Measurements from ENCODE around the gene PLEKHB1.

DNA sequence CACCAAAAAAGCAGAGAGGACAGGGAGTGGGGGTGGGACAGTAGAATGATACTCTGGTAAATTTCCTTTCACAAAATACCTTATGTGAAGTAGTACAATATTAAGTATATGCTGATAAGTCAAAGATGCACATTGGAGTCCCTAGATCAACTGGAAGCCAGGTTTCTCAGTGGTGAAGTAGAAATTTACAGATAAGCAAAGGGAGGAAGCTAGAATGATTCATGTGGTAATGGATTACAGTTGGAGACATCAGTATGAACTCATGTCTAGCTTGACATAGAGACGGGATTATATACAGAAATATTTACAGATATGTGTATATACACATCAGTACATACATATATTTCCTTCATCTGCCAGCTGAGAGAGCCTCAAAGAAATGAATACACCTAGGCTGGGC, 21.5 kb downstream of the PLEKHB1 start:
- TF ChIP-seq, protein P1, sequence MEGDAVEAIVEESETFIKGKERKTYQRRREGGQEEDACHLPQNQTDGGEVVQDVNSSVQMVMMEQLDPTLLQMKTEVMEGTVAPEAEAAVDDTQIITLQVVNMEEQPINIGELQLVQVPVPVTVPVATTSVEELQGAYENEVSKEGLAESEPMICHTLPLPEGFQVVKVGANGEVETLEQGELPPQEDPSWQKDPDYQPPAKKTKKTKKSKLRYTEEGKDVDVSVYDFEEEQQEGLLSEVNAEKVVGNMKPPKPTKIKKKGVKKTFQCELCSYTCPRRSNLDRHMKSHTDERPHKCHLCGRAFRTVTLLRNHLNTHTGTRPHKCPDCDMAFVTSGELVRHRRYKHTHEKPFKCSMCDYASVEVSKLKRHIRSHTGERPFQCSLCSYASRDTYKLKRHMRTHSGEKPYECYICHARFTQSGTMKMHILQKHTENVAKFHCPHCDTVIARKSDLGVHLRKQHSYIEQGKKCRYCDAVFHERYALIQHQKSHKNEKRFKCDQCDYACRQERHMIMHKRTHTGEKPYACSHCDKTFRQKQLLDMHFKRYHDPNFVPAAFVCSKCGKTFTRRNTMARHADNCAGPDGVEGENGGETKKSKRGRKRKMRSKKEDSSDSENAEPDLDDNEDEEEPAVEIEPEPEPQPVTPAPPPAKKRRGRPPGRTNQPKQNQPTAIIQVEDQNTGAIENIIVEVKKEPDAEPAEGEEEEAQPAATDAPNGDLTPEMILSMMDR (IDR thresholded peaks at IDR 0.05 in 4 of 5, conservative IDR thresholded peaks at IDR 0.05 in 1 of 5) = no peak
- TF ChIP-seq POLR2A (IDR thresholded peaks at IDR 0.05) = no peak

Data from gastrocnemius medialis (tissue), 4 donors.